Panc1 (cell line): ENCODE measurements around the gene VPS37B. TPM values are rescaled to one million over a fixed set of nuclear protein-coding genes. Genes with fewer than 3 reads are reported as not detected.

Experiments
- ATAC-seq: fragments of 200-7000 bp; cut with Tn5 transposase; 2 replicates; pipeline ENCODE4 v1.9.1; 2020; ENCODE audit warnings: mild to moderate bottlenecking, moderate library complexity
- BruUV-seq: library from RNA; stranded (reverse); fragments of 400-500 nt; replicated peaks from 2 replicates; lab custom pipeline; 2021; lab: Mats Ljungman, UMichigan
- CTCF ChIA-PET: fragments of 300-600 bp; sonication (Branson Sonifier 250); formaldehyde crosslinking; loops from one replicate; lab custom pipeline; 2022; ENCODE audit warnings: antibody characterized with exemption; lab: Charles Lee
- POLR2A ChIA-PET: fragments of 300-600 bp; sonication (Branson Sonifier 250); formaldehyde crosslinking; loops from one replicate; lab custom pipeline; 2022; ENCODE audit warnings: antibody characterized with exemption; lab: Charles Lee
- DNase-seq: peaks from one replicate; pipeline ENCODE4 v3.0.0-alpha.2; 2010; ENCODE audit warnings: low read depth, low spot score
- H3K27ac ChIP-seq: 2 replicates; pipeline ENCODE4 v1.5.1; 2011; ENCODE audit warnings: mild to moderate bottlenecking, low read length, inconsistent platforms
- H3K27me3 ChIP-seq: fragments of 200-500 bp; sonication (Bioruptor generic); 2 replicates; pipeline ENCODE4 v1.6.0; 2014; ENCODE audit warnings: low read length, inconsistent platforms; ENCODE audit not compliant: control insufficient read depth, insufficient read depth
- H3K36me3 ChIP-seq: fragments of 200-500 bp; sonication (Bioruptor generic); 2 replicates; pipeline ENCODE4 v1.5.1; 2014; ENCODE audit warnings: inconsistent platforms, mild to moderate bottlenecking, low read length, moderate library complexity; ENCODE audit not compliant: control insufficient read depth, insufficient read depth
- H3K4me1 ChIP-seq: 2 replicates; pipeline ENCODE4 v1.5.1; 2011; ENCODE audit warnings: inconsistent platforms, mild to moderate bottlenecking, low read length, moderate library complexity; ENCODE audit not compliant: control insufficient read depth, insufficient read depth
- H3K4me3 ChIP-seq, 2 experiments: 2 replicates each; pipeline ENCODE4 v1.5.1; 2011 to 2012; ENCODE audit warnings: low read depth in 2 of 2, low read length in 2 of 2, mild to moderate bottlenecking in 2 of 2, inconsistent platforms in 1 of 2, moderate library complexity in 1 of 2
- H3K9me3 ChIP-seq: fragments of 200-500 bp; sonication (Bioruptor generic); 2 replicates; pipeline ENCODE4 v1.5.1; 2014; ENCODE audit warnings: low read depth, mild to moderate bottlenecking, inconsistent platforms, low read length, moderate library complexity; ENCODE audit not compliant: control insufficient read depth, insufficient read depth
- CTCF ChIP-seq: fragments of 450-650 bp; IDR thresholded peaks from 2 replicates; pipeline ENCODE4 v1.5.1; 2017; ENCODE audit warnings: mild to moderate bottlenecking
- POLR2AphosphoS5 ChIP-seq: IDR thresholded peaks from 2 replicates; pipeline ENCODE4 v1.6.1; 2012; ENCODE audit warnings: mild to moderate bottlenecking, low read depth, low read length, moderate library complexity
- REST ChIP-seq, 2 experiments: IDR thresholded peaks; 2 replicates each; pipeline ENCODE4 v1.6.1; 2011 to 2012; ENCODE audit warnings: low read depth in 2 of 2, control low read depth in 1 of 2, low read length in 1 of 2, mild to moderate bottlenecking in 1 of 2, moderate library complexity in 1 of 2; ENCODE audit not compliant: insufficient read depth in 1 of 2
- SIN3A ChIP-seq: IDR thresholded peaks from 2 replicates; pipeline ENCODE4 v1.6.1; 2012; ENCODE audit warnings: low read depth, mild to moderate bottlenecking, low read length, moderate library complexity, borderline replicate concordance; ENCODE audit not compliant: insufficient read depth
- TCF7L2 ChIP-seq: IDR thresholded peaks from 2 replicates; pipeline ENCODE4 v1.6.1; 2011; ENCODE audit warnings: mild to moderate bottlenecking, low read depth, low read length, inconsistent platforms
- in situ Hi-C: cut with HindIII; loops from 2 replicates; pipeline ENCODE4 v1.10.0; 2016; ENCODE audit warnings: low sequenced_read_pairs, low pct_unique_long_range_greater_than_20kb
- intact Hi-C: fragments of 100-400 bp; cut with micrococcal nuclease; formaldehyde crosslinking; loops from one replicate; pipeline ENCODE4 v1.10.0; 2022; ENCODE audit not compliant: unreplicated experiment
- total RNA-seq: library from RNA; stranded (reverse); gene quantifications from one replicate; pipeline ENCODE4 v1.2.1, GENCODE V29; 2021; ENCODE audit not compliant: unreplicated experiment

Gene VPS37B
- total RNA-seq, 1 experiment from 2014 or later, result 76.7 TPM

- in situ Hi-C loops, result no loop called here
Measured at GRCh38 chr12:122847516-122847836, 48.4 kb downstream of the VPS37B start.

More at GRCh38 chr12:122847516-122847836, 48.4 kb downstream of the VPS37B start:
- Histone ChIP-seq H3K9me3 (no peaks in the 10 kb centered on the region), H3K4me1 (no peaks in the 10 kb centered on the region; the same call in 1 of the 2 replicates), H3K36me3 (no peaks in the 10 kb centered on the region), H3K27me3 (no peaks in the 10 kb centered on the region), H3K4me3 (no peak overlapping the region), H3K27ac (no peak overlapping the region)
- ChIA-PET POLR2A (interaction anchor here (0.6 kb wide), 1 partner anchor 68 kb away, joined by 3 read pairs; no protein-coding TSS in a partner anchor), CTCF (interaction anchor here (0.6 kb wide), 1 partner anchor 12 kb away, joined by 3 read pairs; no protein-coding TSS in a partner anchor)
- TF ChIP-seq TCF7L2 (no peak), POLR2AphosphoS5 (no peak), SIN3A (no peak), CTCF (no peak), REST (IDR thresholded peaks at IDR 0.05; ENCODE audit: insufficient read depth in 1 of 2, low read depth in 2 of 2, low read length in 1 of 2) (no peak)
- intact Hi-C loops, result no loop called here
- ATAC-seq (no peak), DNase-seq (no peak)
- BruUV-seq, result no TSS peak
